IMR-90 (cell line): ENCODE results near the gene SGSH. TPM values are rescaled to one million over a fixed set of nuclear protein-coding genes. Genes with fewer than 3 reads are reported as not detected.

Experiments
- ATAC-seq: fragments of 200-7000 bp; cut with Tn5 transposase; 2 replicates; pipeline ENCODE4 v1.9.1; 2020; ENCODE audit warnings: low read depth, mild to moderate bottlenecking, moderate library complexity
- BruUV-seq: library from RNA; stranded (reverse); fragments of 400-500 nt; replicated peaks from 2 replicates; lab custom pipeline; 2021; lab: Mats Ljungman, UMichigan
- CTCF ChIA-PET: fragments of 300-600 bp; formaldehyde crosslinking; extraction: SDS; loops from one replicate; lab custom pipeline; 2021; ENCODE audit warnings: antibody characterized with exemption; lab: Yijun Ruan, JAX
- POLR2A ChIA-PET: fragments of 300-600 bp; sonication (Branson Sonifier 250); formaldehyde crosslinking; loops from one replicate; lab custom pipeline; 2022; ENCODE audit warnings: antibody characterized with exemption; ENCODE audit not compliant: unreplicated experiment; lab: Charles Lee
- DNase-seq: peaks from one replicate; pipeline ENCODE4 v3.0.0; 2013
- H2AFZ ChIP-seq: replicated peaks from 2 replicates; pipeline ENCODE3; 2013; ENCODE audit warnings: low read length, mild to moderate bottlenecking; ENCODE audit not compliant: poor library complexity
- H2AK5ac ChIP-seq: 2 replicates; pipeline ENCODE4 v1.6.1; 2013; ENCODE audit warnings: low read depth, low read length, inconsistent platforms
- H2AK9ac ChIP-seq: replicated peaks from 2 replicates; pipeline ENCODE3; 2013; ENCODE audit warnings: mild to moderate bottlenecking, low read depth, low read length, moderate library complexity; ENCODE audit not compliant: poor library complexity
- H2BK120ac ChIP-seq: 2 replicates; pipeline ENCODE4 v1.6.1; 2013; ENCODE audit warnings: low read depth, low read length, inconsistent platforms
- H2BK15ac ChIP-seq: 3 replicates; pipeline ENCODE4 v1.6.1; 2013; ENCODE audit warnings: low read depth, low read length, inconsistent platforms
- H2BK20ac ChIP-seq: 2 replicates; pipeline ENCODE4 v1.6.1; 2013; ENCODE audit warnings: low read depth, mild to moderate bottlenecking, inconsistent platforms, low read length, moderate library complexity
- H2BK5ac ChIP-seq: 2 replicates; pipeline ENCODE4 v1.6.1; 2013; ENCODE audit warnings: mild to moderate bottlenecking, low read depth, low read length, inconsistent platforms; ENCODE audit not compliant: poor library complexity, severe bottlenecking
- H3K14ac ChIP-seq: replicated peaks from 2 replicates; pipeline ENCODE4 v1.6.1; 2013; ENCODE audit warnings: low read depth, low read length, inconsistent platforms
- H3K18ac ChIP-seq: 2 replicates; pipeline ENCODE4 v1.6.1; 2013; ENCODE audit warnings: low read depth, low read length, control low read depth
- H3K23ac ChIP-seq: 2 replicates; pipeline ENCODE4 v1.6.1; 2013; ENCODE audit warnings: low read depth, low read length, inconsistent platforms
- H3K27ac ChIP-seq: 2 replicates; pipeline ENCODE4 v1.5.1; 2013; ENCODE audit warnings: mild to moderate bottlenecking, control low read depth, low read length; ENCODE audit not compliant: insufficient read depth
- H3K27me3 ChIP-seq: 2 replicates; pipeline ENCODE4 v1.6.1; 2013; ENCODE audit warnings: low read length; ENCODE audit not compliant: control insufficient read depth, insufficient read depth
- H3K36me3 ChIP-seq: 2 replicates; pipeline ENCODE4 v1.6.1; 2013; ENCODE audit warnings: low read length, mixed read lengths; ENCODE audit not compliant: control insufficient read depth, insufficient read depth
- H3K4ac ChIP-seq: 2 replicates; pipeline ENCODE4 v1.6.1; 2013; ENCODE audit warnings: low read depth, low read length, inconsistent platforms
- H3K4me1 ChIP-seq: 2 replicates; pipeline ENCODE4 v1.6.1; 2013; ENCODE audit warnings: low read length, mixed read lengths; ENCODE audit not compliant: control insufficient read depth, insufficient read depth
- H3K4me2 ChIP-seq: 2 replicates; pipeline ENCODE4 v1.6.1; 2013; ENCODE audit warnings: low read depth, mild to moderate bottlenecking, control low read depth, low read length, moderate library complexity
- H3K4me3 ChIP-seq: 2 replicates; pipeline ENCODE4 v1.5.1; 2013; ENCODE audit warnings: low read depth, mild to moderate bottlenecking, control low read depth, low read length, moderate library complexity; ENCODE audit not compliant: insufficient read depth
- H3K56ac ChIP-seq: 2 replicates; pipeline ENCODE4 v1.6.1; 2013; ENCODE audit warnings: low read length, inconsistent platforms; ENCODE audit not compliant: insufficient read depth; ENCODE audit errors: extremely low read depth
- H3K79me1 ChIP-seq, 2 experiments: 2 replicates each; pipeline ENCODE4 v1.6.1; 2013; ENCODE audit warnings: low read length in 2 of 2, inconsistent platforms in 1 of 2, low read depth in 1 of 2
- H3K9ac ChIP-seq: 2 replicates; pipeline ENCODE4 v1.6.1; 2013; ENCODE audit warnings: low read depth, low read length, control low read depth
- H3K9me1 ChIP-seq: 2 replicates; pipeline ENCODE4 v1.6.1; 2013; ENCODE audit warnings: low read length, inconsistent platforms; ENCODE audit not compliant: insufficient read depth
- H3K9me3 ChIP-seq: 2 replicates; pipeline ENCODE4 v1.6.1; 2013; ENCODE audit warnings: low read length; ENCODE audit not compliant: control insufficient read depth, insufficient read depth
- H4K20me1 ChIP-seq: 2 replicates; pipeline ENCODE4 v1.6.1; 2013; ENCODE audit warnings: low read length, inconsistent platforms; ENCODE audit not compliant: insufficient read depth
- H4K5ac ChIP-seq: 2 replicates; pipeline ENCODE4 v1.6.1; 2013; ENCODE audit warnings: mild to moderate bottlenecking, low read depth, low read length, control low read depth
- H4K8ac ChIP-seq, 2 experiments: 2 replicates each; pipeline ENCODE4 v1.6.1; 2013; ENCODE audit warnings: low read depth in 2 of 2, low read length in 2 of 2, control low read depth in 1 of 2, inconsistent platforms in 1 of 2
- H4K91ac ChIP-seq: 2 replicates; pipeline ENCODE4 v1.6.1; 2013; ENCODE audit warnings: low read depth, low read length, inconsistent platforms; ENCODE audit not compliant: insufficient read depth
- BHLHE40 ChIP-seq: fragments of 150-350 bp; IDR thresholded peaks from 2 replicates; pipeline ENCODE4 v1.6.1; 2016; ENCODE audit warnings: mild to moderate bottlenecking, low read depth, low read length
- CEBPB ChIP-seq: IDR thresholded peaks from 2 replicates; pipeline ENCODE4 v1.6.1; 2012; ENCODE audit warnings: low read depth, low read length, improper control_type of control experiment
- CHD1 ChIP-seq: IDR thresholded peaks from 2 replicates; pipeline ENCODE4 v1.6.1; 2012; ENCODE audit warnings: low read depth, low read length, improper control_type of control experiment
- POLR2A ChIP-seq: IDR thresholded peaks from 2 replicates; pipeline ENCODE4 v1.6.1; 2012; ENCODE audit warnings: mild to moderate bottlenecking, low read depth, low read length
- RAD21 ChIP-seq: IDR thresholded peaks from 2 replicates; pipeline ENCODE4 v1.6.1; 2012; ENCODE audit warnings: low read length, improper control_type of control experiment
- RCOR1 ChIP-seq: IDR thresholded peaks from 2 replicates; pipeline ENCODE4 v1.6.1; 2012; ENCODE audit warnings: mild to moderate bottlenecking, low read length, improper control_type of control experiment; ENCODE audit not compliant: insufficient replicate concordance
- RFX5 ChIP-seq: IDR thresholded peaks from 2 replicates; pipeline ENCODE4 v1.8.0; 2012; ENCODE audit warnings: low read depth, mild to moderate bottlenecking, low read length, moderate library complexity
- USF2 ChIP-seq: fragments of 150-350 bp; IDR thresholded peaks from 2 replicates; pipeline ENCODE4 v1.6.1; 2017; ENCODE audit warnings: mild to moderate bottlenecking, antibody characterized with exemption, low read length, low read depth
- WGBS, 2 experiments: methylation state at CpG; one replicate each; pipeline versions ENCODE4 v1.1.5 to v1.1.7; 2013; ENCODE audit warnings: missing lambda C conversion rate in 2 of 2; ENCODE audit not compliant: insufficient read length in 1 of 2; ENCODE audit errors: extremely low coverage in 2 of 2; 5-methylcytosine and 5-hydroxymethylcytosine counted together
- dilution Hi-C: fragments of 300-500 bp; cut with HindIII; formaldehyde crosslinking; loops from one replicate; pipeline ENCODE4 v1.14.3; 2018; ENCODE audit warnings: low sequenced_read_pairs; ENCODE audit not compliant: unreplicated experiment
- in situ Hi-C: fragments of 300-500 bp; cut with MboI; formaldehyde crosslinking; loops from 3 replicates; pipeline ENCODE4 v1.14.3; 2019; ENCODE audit warnings: low sequenced_read_pairs, inconsistent platforms, mixed read lengths
- intact Hi-C: fragments of 100-400 bp; cut with micrococcal nuclease; formaldehyde crosslinking; loops from 2 replicates; pipeline ENCODE4 v1.10.0; 2022
- polyA plus RNA-seq, 3 experiments: library from polyadenylated mRNA; depleted of rRNA; stranded (reverse); fragments of >200 nt; gene quantifications; 2 replicates each; pipeline ENCODE4 v1.2.3, GENCODE V29; 2012; ENCODE audit warnings: low replicate concordance in 1 of 3
- total RNA-seq: library from RNA; depleted of rRNA; stranded (reverse); fragments of >200 nt; gene quantifications from 2 replicates; pipeline ENCODE4 v1.2.3, GENCODE V29; 2012

SGSH gene
- total and polyA plus RNA-seq, 2 of the 4 experiments (the other 2 are of a cell fraction): 3.0 to 41.5 TPM

DNA sequence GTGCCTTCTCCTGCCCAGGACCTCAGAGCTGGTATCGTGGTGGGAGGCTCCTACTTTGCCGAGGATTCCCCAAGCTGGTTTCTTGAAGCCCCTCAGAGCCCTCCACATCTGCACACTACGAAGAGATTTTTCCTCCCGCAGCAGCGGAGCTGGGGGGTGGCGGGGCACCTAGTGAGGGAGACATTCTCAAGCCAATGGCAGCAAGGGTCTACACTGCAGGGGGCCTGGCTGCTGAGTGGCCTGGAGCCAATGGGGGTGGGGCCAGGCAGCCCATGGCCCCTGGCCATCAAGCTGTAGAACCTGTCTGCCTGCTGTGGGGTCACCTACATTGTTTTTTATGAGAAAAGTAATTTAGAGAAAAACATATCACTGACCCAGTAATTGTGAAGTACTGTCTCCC lies 5.1 kb upstream of the SGSH start:
- Histone ChIP-seq H3K4me3 (no peak overlapping the region), H2AK5ac (no peak overlapping the region), H2BK20ac (no peak overlapping the region), H3K4me2 (no peak overlapping the region), H4K91ac (no peak overlapping the region), H3K9ac (no peak overlapping the region), H2BK120ac (no peak overlapping the region), H3K9me3 (no peaks in the 10 kb centered on the region), H3K14ac (no peak overlapping the region), H3K18ac (no peak overlapping the region), H3K79me1 (peaks cover 0 to 29% of the 10 kb centered on the region in 2 experiments; a peak in 3 of 4 replicates), H2BK15ac (no peak overlapping the region), H4K20me1 (no peaks in the 10 kb centered on the region), H3K56ac (no peak overlapping the region), H3K4me1 (peaks cover 3% of the 10 kb centered on the region; the same call in 1 of the 2 replicates), H2AFZ (no peak overlapping the region), H3K27ac (no peak overlapping the region), H2AK9ac (no peak overlapping the region), H3K36me3 (peaks cover 30% of the 10 kb centered on the region), H3K9me1 (peaks cover 7% of the 10 kb centered on the region), H4K8ac (no peak overlapping the region), H4K5ac (no peak overlapping the region), H3K27me3 (no peaks in the 10 kb centered on the region), H3K4ac (no peak overlapping the region), H2BK5ac (no peak overlapping the region), H3K23ac (no peak overlapping the region)
- intact Hi-C loops (no loop called here), dilution Hi-C loops (no loop called here), in situ Hi-C loops (no loop called here)
- no TSS peak for BruUV-seq
- no peak for ATAC-seq
- no peak for TF ChIP-seq RFX5
- TF ChIP-seq CEBPB: no peak
- TF ChIP-seq POLR2A: no peak
- TF ChIP-seq BHLHE40: no peak
- no peak for TF ChIP-seq CHD1
- no peak for TF ChIP-seq RAD21
- TF ChIP-seq USF2: no peak
- no peak for TF ChIP-seq RCOR1
- ChIA-PET CTCF (interaction anchor here (1.3 kb wide), 1 partner anchor 124 kb away, joined by 3 read pairs; the partner anchor contains the start of gene GAA), POLR2A (no interaction called here)
- DNase-seq: no peak
- no CpG with 5 or more reads among the region's 6 CpGs for WGBS, 2 experiments
